H9 (cell line): ENCODE measurements around the gene PDIA3. TPM values are rescaled to one million over a fixed set of nuclear protein-coding genes. Genes with fewer than 3 reads are reported as not detected.

ENCODE experiments used
- DNase-seq: peaks from one replicate; pipeline ENCODE4 v3.0.0-alpha.2; 2017
- H2AFZ ChIP-seq: one replicate; pipeline ENCODE4 v1.6.1; 2013; ENCODE audit warnings: mild to moderate bottlenecking, low read length, control low read depth, moderate library complexity
- H2AK5ac ChIP-seq: 2 replicates; pipeline ENCODE4 v1.6.1; 2013; ENCODE audit warnings: low read length, control low read depth, mixed read lengths; ENCODE audit not compliant: insufficient read length
- H2BK120ac ChIP-seq: one replicate; pipeline ENCODE4 v1.6.1; 2013; ENCODE audit warnings: low read depth, mild to moderate bottlenecking, low read length, control low read depth, inconsistent platforms; ENCODE audit not compliant: poor library complexity, severe bottlenecking
- H2BK12ac ChIP-seq: 2 replicates; pipeline ENCODE4 v1.6.1; 2013; ENCODE audit warnings: low read length, control low read depth, mixed read lengths, low read depth; ENCODE audit not compliant: insufficient read length
- H2BK15ac ChIP-seq: 2 replicates; pipeline ENCODE4 v1.6.1; 2013; ENCODE audit warnings: low read depth, low read length, control low read depth
- H2BK20ac ChIP-seq: one replicate; pipeline ENCODE4 v1.6.1; 2013; ENCODE audit warnings: low read depth, mild to moderate bottlenecking, low read length, control low read depth, inconsistent platforms; ENCODE audit not compliant: poor library complexity, severe bottlenecking
- H2BK5ac ChIP-seq: 2 replicates; pipeline ENCODE4 v1.6.1; 2013; ENCODE audit warnings: low read length, control low read depth, mixed read lengths; ENCODE audit not compliant: insufficient read length
- H3K14ac ChIP-seq: 2 replicates; pipeline ENCODE4 v1.6.1; 2013; ENCODE audit warnings: low read length, control low read depth; ENCODE audit not compliant: insufficient read depth
- H3K18ac ChIP-seq: 2 replicates; pipeline ENCODE4 v1.6.1; 2013; ENCODE audit warnings: low read depth, mild to moderate bottlenecking, mixed read lengths, low read length, control low read depth; ENCODE audit not compliant: insufficient read length
- H3K23ac ChIP-seq: 2 replicates; pipeline ENCODE4 v1.6.1; 2013; ENCODE audit warnings: low read length, control low read depth, mixed read lengths, low read depth; ENCODE audit not compliant: insufficient read length
- H3K23me2 ChIP-seq: 2 replicates; pipeline ENCODE4 v1.6.1; 2013; ENCODE audit warnings: low read depth, mild to moderate bottlenecking, mixed read lengths, low read length, control low read depth; ENCODE audit not compliant: insufficient read length, poor library complexity, severe bottlenecking
- H3K27ac ChIP-seq: 2 replicates; pipeline ENCODE4 v1.5.1; 2013; ENCODE audit warnings: low read length, control low read depth, mixed read lengths, low read depth; ENCODE audit not compliant: insufficient read length
- H3K27me3 ChIP-seq: 2 replicates; pipeline ENCODE4 v1.6.1; 2013; ENCODE audit warnings: low read length, control low read depth, inconsistent platforms; ENCODE audit not compliant: insufficient read depth
- H3K4ac ChIP-seq: 2 replicates; pipeline ENCODE4 v1.6.1; 2013; ENCODE audit warnings: low read depth, mild to moderate bottlenecking, control low read depth, inconsistent platforms, low read length, moderate library complexity
- H3K4me1 ChIP-seq: 2 replicates; pipeline ENCODE4 v1.6.1; 2013; ENCODE audit warnings: low read length, control low read depth, inconsistent platforms; ENCODE audit not compliant: insufficient read depth
- H3K4me2 ChIP-seq: 2 replicates; pipeline ENCODE4 v1.6.1; 2013; ENCODE audit warnings: low read length, control low read depth, mixed read lengths; ENCODE audit not compliant: insufficient read length, insufficient read depth
- H3K56ac ChIP-seq: 2 replicates; pipeline ENCODE4 v1.6.1; 2013; ENCODE audit warnings: low read depth, mild to moderate bottlenecking, mixed read lengths, low read length, control low read depth; ENCODE audit not compliant: insufficient read length
- H3K79me1 ChIP-seq: 2 replicates; pipeline ENCODE4 v1.6.1; 2013; ENCODE audit warnings: low read depth, mild to moderate bottlenecking, moderate library complexity, low read length, control low read depth, inconsistent platforms; ENCODE audit not compliant: insufficient read depth, poor library complexity, severe bottlenecking
- H3K79me2 ChIP-seq: 2 replicates; pipeline ENCODE4 v1.6.1; 2013; ENCODE audit warnings: low read length, control low read depth, inconsistent platforms; ENCODE audit not compliant: insufficient read depth
- H3K9ac ChIP-seq: 2 replicates; pipeline ENCODE4 v1.6.1; 2013; ENCODE audit warnings: low read length, control low read depth, mixed read lengths; ENCODE audit not compliant: insufficient read length; ENCODE audit errors: extremely low read depth
- H3K9me3 ChIP-seq: one replicate; pipeline ENCODE4 v1.6.1; 2013; ENCODE audit warnings: low read depth, low read length, inconsistent platforms; ENCODE audit not compliant: control insufficient read depth
- H3T11ph ChIP-seq: one replicate; pipeline ENCODE4 v1.6.1; 2013; ENCODE audit warnings: mild to moderate bottlenecking, low read length, control low read depth, inconsistent platforms
- H4K20me1 ChIP-seq: one replicate; pipeline ENCODE4 v1.6.1; 2013; ENCODE audit not compliant: control insufficient read depth, insufficient read length, insufficient read depth
- H4K5ac ChIP-seq: 2 replicates; pipeline ENCODE4 v1.6.1; 2013; ENCODE audit warnings: low read depth, mild to moderate bottlenecking, mixed read lengths, low read length, control low read depth; ENCODE audit not compliant: insufficient read length
- H4K8ac ChIP-seq: replicated peaks from 2 replicates; pipeline ENCODE4 v1.6.1; 2013; ENCODE audit warnings: low read length, control low read depth, mixed read lengths, low read depth; ENCODE audit not compliant: insufficient read length
- H4K91ac ChIP-seq: 2 replicates; pipeline ENCODE4 v1.6.1; 2013; ENCODE audit warnings: low read depth, mild to moderate bottlenecking, moderate library complexity, mixed read lengths, low read length, control low read depth; ENCODE audit not compliant: insufficient read length
- H3K27ac Mint-ChIP-seq, 3 experiments: 2 replicates in 2 of 3; 3 replicates in 1 of 3; pipeline ENCODE4 v1.8.0; 2020 to 2021; ENCODE audit warnings: mixed read lengths in 3 of 3, mild to moderate bottlenecking in 1 of 3, moderate library complexity in 1 of 3
- H3K27me3 Mint-ChIP-seq: 2 replicates; pipeline ENCODE4 v1.8.0; 2021; ENCODE audit warnings: low read depth, mild to moderate bottlenecking, moderate library complexity, mixed read lengths
- H3K36me3 Mint-ChIP-seq, 3 experiments: 2 replicates in 2 of 3; 3 replicates in 1 of 3; pipeline ENCODE4 v1.8.0; 2020 to 2021; ENCODE audit warnings: low read depth in 3 of 3, mixed read lengths in 3 of 3; ENCODE audit not compliant: insufficient read depth in 1 of 3
- H3K4me1 Mint-ChIP-seq, 2 experiments: 2 replicates each; pipeline ENCODE4 v1.8.0; 2020; ENCODE audit warnings: mixed read lengths in 2 of 2
- H3K4me3 Mint-ChIP-seq, 2 experiments: 2 replicates in 1 of 2; 3 replicates in 1 of 2; pipeline ENCODE4 v1.8.0; 2020 to 2021; ENCODE audit warnings: mild to moderate bottlenecking in 2 of 2, mixed read lengths in 2 of 2, moderate library complexity in 1 of 2
- H3K9me3 Mint-ChIP-seq, 2 experiments: 2 replicates in 1 of 2; 3 replicates in 1 of 2; pipeline ENCODE4 v1.8.0; 2020; ENCODE audit warnings: mild to moderate bottlenecking in 2 of 2, mixed read lengths in 2 of 2, moderate library complexity in 1 of 2
- WGBS: extraction: QIAGEN DNeasy Blood & Tissue Kit; methylation state at CpG from one replicate; pipeline ENCODE4 v1.1.7; 2013; ENCODE audit warnings: missing lambda C conversion rate, low lambda C conversion rate, mixed read lengths; ENCODE audit not compliant: insufficient read length; ENCODE audit errors: extremely low coverage; 5-methylcytosine and 5-hydroxymethylcytosine counted together
- total RNA-seq: library from RNA; stranded (reverse); gene quantifications from 2 replicates; pipeline ENCODE4 v1.2.1, GENCODE V29; 2021
- TF ChIP-seq, protein P1 (sequence below): fragments of 200-600 bp; sonication (generic); conservative IDR thresholded peaks from 3 replicates; pipeline ENCODE4 v1.8.0; 2021; ENCODE audit warnings: antibody characterized with exemption, mild to moderate bottlenecking

The PDIA3 gene
- total RNA-seq, 1 experiment from 2014 or later, result 524 TPM

DNA sequence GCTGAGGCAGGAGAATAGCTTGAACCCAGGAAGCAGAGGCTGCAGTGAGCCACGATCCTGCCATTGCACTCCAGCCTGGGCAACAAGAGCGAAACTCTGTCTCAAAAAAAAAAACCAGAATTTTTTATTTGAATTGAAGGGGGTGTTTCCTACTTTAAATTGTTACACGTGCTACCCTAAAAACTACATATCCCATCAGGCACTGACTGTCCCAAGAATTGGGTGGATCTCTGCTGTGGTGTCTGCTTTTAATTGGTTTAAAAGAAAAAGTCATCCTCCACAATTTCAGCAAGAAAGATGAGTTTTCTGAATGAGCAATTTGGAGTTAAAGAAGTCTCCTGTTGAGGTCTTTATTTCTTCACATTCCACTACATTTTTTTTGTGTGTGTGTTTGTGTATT lies 2.1 kb downstream of the PDIA3 start:
- H3K4me1 Mint-ChIP-seq, result peaks cover 24 to 29% of the 10 kb centered on the region in 2 experiments
- no peak overlapping the region for H2AK5ac ChIP-seq
- no peaks in the 10 kb centered on the region for H3K23me2 ChIP-seq
- H3K27me3 Mint-ChIP-seq, result no peaks in the 10 kb centered on the region
- H3K79me2 ChIP-seq, result peaks cover 35% of the 10 kb centered on the region; the same call in 1 of the 2 replicates
- no peak overlapping the region for H3K56ac ChIP-seq
- DNase-seq, result no peak
- H2BK120ac ChIP-seq, result no peak overlapping the region
- no peak overlapping the region for H2BK15ac ChIP-seq
- H4K5ac ChIP-seq, result no peak overlapping the region
- H4K91ac ChIP-seq, result no peak overlapping the region
- H3T11ph ChIP-seq, result no peak overlapping the region
- H3K14ac ChIP-seq, result no peak overlapping the region
- no peaks in the 10 kb centered on the region for H3K9me3 ChIP-seq
- H3K23ac ChIP-seq, result no peak overlapping the region
- H3K4ac ChIP-seq, result no peak overlapping the region
- no peak overlapping the region for H2BK5ac ChIP-seq
- H3K18ac ChIP-seq, result no peak overlapping the region
- no peak overlapping the region for H2BK12ac ChIP-seq
- H3K36me3 Mint-ChIP-seq, result peaks cover 20 to 43% (median 27%) of the 10 kb centered on the region in 3 experiments
- H3K4me3 Mint-ChIP-seq, result peak overlapping the region; percentile 92 to 93
- no peak overlapping the region for H4K8ac ChIP-seq
- H3K27ac ChIP-seq, result no peak overlapping the region
- H3K27ac Mint-ChIP-seq, result no peak overlapping the region
- H3K9ac ChIP-seq, result no peak overlapping the region
- TF ChIP-seq, protein P1, sequence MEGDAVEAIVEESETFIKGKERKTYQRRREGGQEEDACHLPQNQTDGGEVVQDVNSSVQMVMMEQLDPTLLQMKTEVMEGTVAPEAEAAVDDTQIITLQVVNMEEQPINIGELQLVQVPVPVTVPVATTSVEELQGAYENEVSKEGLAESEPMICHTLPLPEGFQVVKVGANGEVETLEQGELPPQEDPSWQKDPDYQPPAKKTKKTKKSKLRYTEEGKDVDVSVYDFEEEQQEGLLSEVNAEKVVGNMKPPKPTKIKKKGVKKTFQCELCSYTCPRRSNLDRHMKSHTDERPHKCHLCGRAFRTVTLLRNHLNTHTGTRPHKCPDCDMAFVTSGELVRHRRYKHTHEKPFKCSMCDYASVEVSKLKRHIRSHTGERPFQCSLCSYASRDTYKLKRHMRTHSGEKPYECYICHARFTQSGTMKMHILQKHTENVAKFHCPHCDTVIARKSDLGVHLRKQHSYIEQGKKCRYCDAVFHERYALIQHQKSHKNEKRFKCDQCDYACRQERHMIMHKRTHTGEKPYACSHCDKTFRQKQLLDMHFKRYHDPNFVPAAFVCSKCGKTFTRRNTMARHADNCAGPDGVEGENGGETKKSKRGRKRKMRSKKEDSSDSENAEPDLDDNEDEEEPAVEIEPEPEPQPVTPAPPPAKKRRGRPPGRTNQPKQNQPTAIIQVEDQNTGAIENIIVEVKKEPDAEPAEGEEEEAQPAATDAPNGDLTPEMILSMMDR, result no peak
- peaks cover 10% of the 10 kb centered on the region for H3K79me1 ChIP-seq
- H3K9me3 Mint-ChIP-seq, result no peaks in the 10 kb centered on the region
- WGBS, result no CpG with 5 or more reads among the region's 3 CpGs
- H3K27me3 ChIP-seq, result no peaks in the 10 kb centered on the region
- H4K20me1 ChIP-seq, result no peaks in the 10 kb centered on the region
- peak overlapping the region; percentile 0 for H3K4me2 ChIP-seq
- H2BK20ac ChIP-seq, result no peak overlapping the region
- H3K4me1 ChIP-seq, result no peaks in the 10 kb centered on the region; the same call in 1 of the 2 replicates
- H2AFZ ChIP-seq, result no peak overlapping the region
